Pancreas (tissue), 10 donors: ENCODE data around the gene GRIA4. TPM values are rescaled to one million over a fixed set of nuclear protein-coding genes. Genes with fewer than 3 reads are reported as not detected.

Experiments used
- ATAC-seq, 4 donors: fragments of 200-7000 bp; cut with Tn5 transposase; one replicate each; pipeline versions ENCODE4 v1.8.0 to v1.9.1; 2020; ENCODE audit warnings: mild to moderate bottlenecking in 4 of 4, moderate library complexity in 4 of 4
- DNase-seq, 6 donors: peaks; one replicate each; pipeline ENCODE4 v3.0.0-alpha.2; 2020
- FAIRE-seq: peaks from 2 replicates; lab custom pipeline; 2012; peaks lifted over from hg19 to GRCh38; lab: Jason Lieb, UNC
- H3K27ac ChIP-seq, 4 donors: fragments of 200-600 bp; sonication (generic); 1 replicate in 3 of 4; 2 replicates in 1 of 4; pipeline versions ENCODE4 v1.5.0 to v1.8.0; 2020
- H3K27me3 ChIP-seq, 4 donors: fragments of 200-600 bp; one replicate each; pipeline ENCODE4 v1.8.0; 2021
- H3K36me3 ChIP-seq, 3 donors: fragments of 200-600 bp; sonication (generic) in 1 of 3; one replicate each; pipeline versions ENCODE4 v1.5.0 to v1.8.0; 2020 to 2021
- H3K4me1 ChIP-seq, 3 donors: fragments of 200-600 bp; one replicate each; pipeline ENCODE4 v1.8.0; 2021
- H3K4me3 ChIP-seq, 4 donors: fragments of 200-600 bp; sonication (generic) in 2 of 4; one replicate each; pipeline versions ENCODE4 v1.5.0 to v1.8.0; 2020 to 2021
- H3K9me3 ChIP-seq, 4 donors: fragments of 200-600 bp; one replicate each; pipeline ENCODE4 v1.8.0; 2021
- CTCF ChIP-seq, 4 donors: fragments of 200-600 bp; sonication (generic) in 3 of 4; IDR thresholded peaks; one replicate each; pipeline versions ENCODE4 v1.5.0 to v1.8.0; 2021; ENCODE audit warnings: antibody characterized with exemption in 4 of 4
- WGBS, 2 donors: extraction: QIAGEN DNeasy Blood & Tissue Kit; methylation state at CpG; one replicate each; pipeline ENCODE4 v1.1.7; 2013; 5-methylcytosine and 5-hydroxymethylcytosine counted together
- intact Hi-C, 3 donors: fragments of 100-400 bp; cut with DNase I; formaldehyde crosslinking; loops; one replicate each; pipeline versions ENCODE4 v1.11.1 to v1.14.2; 2022
- polyA plus RNA-seq, 2 donors: library from polyadenylated mRNA; stranded (reverse); fragments of 200-250 nt; gene quantifications; one replicate each; pipeline ENCODE4 v1.2.3, GENCODE V29; 2013
- total RNA-seq, 6 donors: library from RNA; stranded (reverse); fragmentation: NEBNext Ultra II Directional in 4 of 6; extraction: Animal tissue kit (Norgen Biotek cat#: 25700) in 4 of 6; gene quantifications; one replicate each; pipeline versions ENCODE4 v1.2.1 to v1.2.4, GENCODE V29; 2021 to 2023
- donor health status: healthy with polysubstance abuse.
- donor health status: DM: no; HTN: no; CAD: no; lungs with moderate emphysema.
- donor health status: DM: no; HTN: no; CAD: no.
- donor health status: control.
- donor health status: control.
- donor health status: Bipolar disorder and iron deficiency.
- donor health status: DM: yes; HTN: yes; CAD: no.
- donor health status: DM: no; HTN: no; CAD: no.
- donor health status: DM: no; HTN: no; CAD: no.
- donor health status: DM: yes; HTN: yes; CAD: no.

Gene GRIA4
- total and polyA plus RNA-seq, 8 donors, result 0.22 to 2.4 (median 1.2) TPM

- Histone ChIP-seq H3K36me3 (no peaks in the 10 kb centered on the region), H3K4me1 (no peaks in the 10 kb centered on the region), H3K9me3 (no peaks in the 10 kb centered on the region), H3K27me3 (no peaks in the 10 kb centered on the region), H3K27ac (no peak overlapping the region), H3K4me3 (no peak overlapping the region)
- no peak for TF ChIP-seq CTCF (IDR thresholded peaks at IDR 0.05)
- ATAC-seq (no peak), FAIRE-seq (no peak), DNase-seq (no peak)
- WGBS, 2 donors, result 72 to 78% methylated on average over 2 of the region's 2 CpGs
- intact Hi-C loops, result no loop called here
Observed at GRCh38 chr11:105799728-105800462, 190.0 kb downstream of the GRIA4 start.

- no peak overlapping the region for H3K4me3 ChIP-seq
- ATAC-seq (no peak), DNase-seq (no peak), FAIRE-seq (no peak)
- H3K9me3 ChIP-seq, result no peaks in the 10 kb centered on the region
- no peaks in the 10 kb centered on the region for H3K4me1 ChIP-seq
- TF ChIP-seq CTCF (IDR thresholded peaks at IDR 0.05), result no peak
- no peaks in the 10 kb centered on the region for H3K27me3 ChIP-seq
- H3K27ac ChIP-seq, result no peak overlapping the region
- intact Hi-C loops, result no loop called here
- no peaks in the 10 kb centered on the region for H3K36me3 ChIP-seq
Observed at GRCh38 chr11:105802390-105802789, 192.5 kb downstream of the GRIA4 start.

- intact Hi-C loops, result no loop called here
- DNase-seq (no peak), ATAC-seq (no peak), FAIRE-seq (no peak)
- TF ChIP-seq CTCF (IDR thresholded peaks at IDR 0.05), result no peak
- H3K27ac ChIP-seq, result no peak overlapping the region
- 61 to 69% methylated on average over 5 of the region's 5 CpGs for WGBS, 2 donors
- H3K27me3 ChIP-seq, result no peaks in the 10 kb centered on the region
- H3K9me3 ChIP-seq, result no peaks in the 10 kb centered on the region
- no peaks in the 10 kb centered on the region for H3K4me1 ChIP-seq
- H3K4me3 ChIP-seq, result no peak overlapping the region
- no peaks in the 10 kb centered on the region for H3K36me3 ChIP-seq
Observed at GRCh38 chr11:105811242-105811641, 201.4 kb downstream of the GRIA4 start.

- no peak for TF ChIP-seq CTCF (IDR thresholded peaks at IDR 0.05)
- Histone ChIP-seq H3K4me3 (no peak overlapping the region), H3K9me3 (no peaks in the 10 kb centered on the region), H3K27me3 (no peaks in the 10 kb centered on the region), H3K36me3 (no peaks in the 10 kb centered on the region), H3K4me1 (no peaks in the 10 kb centered on the region), H3K27ac (no peak overlapping the region)
- intact Hi-C loops, result no loop called here
- no peak for DNase-seq
- FAIRE-seq, result no peak
- 57 to 66% methylated on average over 4 of the region's 4 CpGs for WGBS, 2 donors
- no peak for ATAC-seq
Observed at GRCh38 chr11:105821372-105821771, 211.5 kb downstream of the GRIA4 start.

GRCh38 chr11:105821781-105822180, 211.9 kb downstream of the GRIA4 start:
- no peaks in the 10 kb centered on the region for H3K36me3 ChIP-seq
- H3K27ac ChIP-seq, result no peak overlapping the region
- ATAC-seq (no peak), DNase-seq (no peak), FAIRE-seq (no peak)
- no peak for TF ChIP-seq CTCF (IDR thresholded peaks at IDR 0.05)
- intact Hi-C loops, result no loop called here
- H3K9me3 ChIP-seq, result no peaks in the 10 kb centered on the region
- no peak overlapping the region for H3K4me3 ChIP-seq
- 55 to 68% methylated on average over 8 of the region's 8 CpGs for WGBS, 2 donors
- H3K27me3 ChIP-seq, result no peaks in the 10 kb centered on the region
- H3K4me1 ChIP-seq, result no peaks in the 10 kb centered on the region
